NT2/D1 (cell line): ENCODE results near the gene OR52B2.

Experiments
- SUZ12 ChIP-seq: IDR thresholded peaks from 2 replicates; pipeline ENCODE4 v1.6.1; 2011; ENCODE audit not compliant: insufficient read length, insufficient read depth; ENCODE audit errors: extremely low read depth
- ZNF274 ChIP-seq: IDR thresholded peaks from 2 replicates; pipeline ENCODE4 v1.6.1; 2011; ENCODE audit warnings: mild to moderate bottlenecking, low read depth, low read length

DNA sequence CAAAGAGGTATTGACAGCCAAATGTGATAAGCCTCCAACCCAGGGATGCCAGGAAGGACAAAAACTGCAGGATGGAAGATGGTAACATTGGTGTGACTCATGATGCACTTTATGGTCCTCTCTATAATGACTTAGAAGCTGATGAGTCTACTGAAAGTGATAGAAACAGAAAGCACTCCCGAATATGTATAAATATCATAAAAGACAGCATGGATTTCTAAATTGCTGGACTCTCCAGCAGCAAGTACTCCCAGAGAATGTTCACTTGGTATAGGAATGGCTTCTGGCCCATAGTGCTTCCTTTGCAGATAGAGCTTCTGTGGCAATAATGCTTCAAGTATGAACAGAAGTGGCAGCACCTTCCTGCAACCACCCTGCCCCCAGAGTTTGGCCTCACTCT is at the start of gene OR52B2:
- TF ChIP-seq SUZ12 (no peak), ZNF274 (no peak)
